Non-pigmented ciliary epithelial cell (primary cell): ENCODE data around the gene RAMP2.

Experiments
- DNase-seq: peaks from one replicate; pipeline ENCODE4 v3.0.0-alpha.2; 2010; ENCODE audit warnings: low read depth

RAMP2 gene

GRCh38 chr17:42792545-42792944, 31.5 kb downstream of the RAMP2 start:
- no peak for DNase-seq

- DNase-seq = no peak
These were observed 34.0 kb downstream of the RAMP2 start for GRCh38 chr17:42795061-42795460.

- DNase-seq = no peak
These were observed 34.4 kb downstream of the RAMP2 start for GRCh38 chr17:42795465-42795864.

GRCh38 chr17:42796066-42796758, 35.2 kb downstream of the RAMP2 start:
- no peak for DNase-seq

GRCh38 chr17:42797067-42798007, 36.3 kb downstream of the RAMP2 start:
- no peak for DNase-seq

GRCh38 chr17:42798011-42798382, 37.0 kb downstream of the RAMP2 start:
- DNase-seq = no peak

GRCh38 chr17:42798383-42799380, 37.7 kb downstream of the RAMP2 start, which contains the start of the genes CNTD1 and COA3:
CNTD1 (plus strand) TSS chr17:42798861; CDS start chr17:42799068, 207 bp downstream.
COA3 (minus strand) TSS chr17:42798704; CDS start chr17:42798681, 23 bp downstream.
- DNase-seq = no peak

GRCh38 chr17:42803074-42803883, 42.3 kb downstream of the RAMP2 start:
- no peak for DNase-seq

- DNase-seq = no peak
These were observed 43.9 kb downstream of the RAMP2 start for GRCh38 chr17:42804918-42805367.

- DNase-seq = no peak
These were observed 45.2 kb downstream of the RAMP2 start for GRCh38 chr17:42806249-42806648.

GRCh38 chr17:42809250-42809649, 48.2 kb downstream of the RAMP2 start:
- no peak for DNase-seq
